GM12892 (cell line): Measurements from ENCODE around the gene SI.

ENCODE experiments used
- POLR2A ChIP-seq: IDR thresholded peaks from 2 replicates; pipeline ENCODE4 v1.6.1; 2011; ENCODE audit warnings: low read depth, low read length, control low read depth
- POLR2AphosphoS5 ChIP-seq: IDR thresholded peaks from 2 replicates; pipeline ENCODE4 v1.6.1; 2011; ENCODE audit warnings: low read depth, low read length, control low read depth
- TAF1 ChIP-seq: IDR thresholded peaks from 2 replicates; pipeline ENCODE4 v1.6.1; 2011; ENCODE audit warnings: low read depth, mild to moderate bottlenecking, control low read depth, low read length, borderline replicate concordance

DNA sequence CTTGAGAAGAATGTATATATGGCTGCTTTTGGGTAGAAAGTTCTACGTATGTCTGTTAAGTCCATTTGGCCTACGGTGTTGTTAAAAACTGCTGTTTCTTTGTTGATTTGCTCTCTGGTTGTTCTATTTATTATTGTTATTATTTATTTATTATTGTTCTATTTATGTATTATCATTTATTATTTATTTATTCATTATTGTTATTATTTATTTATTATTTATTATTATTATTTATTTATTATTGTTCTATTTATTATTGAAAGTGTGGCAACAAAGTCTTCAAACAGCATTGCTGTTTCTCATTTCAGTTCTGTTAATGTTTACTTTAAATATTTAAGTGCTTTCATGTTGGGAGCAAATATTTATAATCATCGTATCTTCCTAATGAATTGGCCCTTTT, 66.7 kb downstream of the SI start:
- TF ChIP-seq POLR2A: no peak
- TF ChIP-seq TAF1: no peak
- no peak for TF ChIP-seq POLR2AphosphoS5
